H9 (cell line): Measurements from ENCODE around the gene STOX2. TPM values are rescaled to one million over a fixed set of nuclear protein-coding genes. Genes with fewer than 3 reads are reported as not detected.

Experiments
- DNase-seq: peaks from one replicate; pipeline ENCODE4 v3.0.0-alpha.2; 2017
- H2AFZ ChIP-seq: one replicate; pipeline ENCODE4 v1.6.1; 2013; ENCODE audit warnings: mild to moderate bottlenecking, low read length, control low read depth, moderate library complexity
- H2AK5ac ChIP-seq: 2 replicates; pipeline ENCODE4 v1.6.1; 2013; ENCODE audit warnings: low read length, control low read depth, mixed read lengths; ENCODE audit not compliant: insufficient read length
- H2BK120ac ChIP-seq: one replicate; pipeline ENCODE4 v1.6.1; 2013; ENCODE audit warnings: low read depth, mild to moderate bottlenecking, low read length, control low read depth, inconsistent platforms; ENCODE audit not compliant: poor library complexity, severe bottlenecking
- H2BK12ac ChIP-seq: 2 replicates; pipeline ENCODE4 v1.6.1; 2013; ENCODE audit warnings: low read length, control low read depth, mixed read lengths, low read depth; ENCODE audit not compliant: insufficient read length
- H2BK15ac ChIP-seq: 2 replicates; pipeline ENCODE4 v1.6.1; 2013; ENCODE audit warnings: low read depth, low read length, control low read depth
- H2BK20ac ChIP-seq: one replicate; pipeline ENCODE4 v1.6.1; 2013; ENCODE audit warnings: low read depth, mild to moderate bottlenecking, low read length, control low read depth, inconsistent platforms; ENCODE audit not compliant: poor library complexity, severe bottlenecking
- H2BK5ac ChIP-seq: 2 replicates; pipeline ENCODE4 v1.6.1; 2013; ENCODE audit warnings: low read length, control low read depth, mixed read lengths; ENCODE audit not compliant: insufficient read length
- H3K14ac ChIP-seq: 2 replicates; pipeline ENCODE4 v1.6.1; 2013; ENCODE audit warnings: low read length, control low read depth; ENCODE audit not compliant: insufficient read depth
- H3K18ac ChIP-seq: 2 replicates; pipeline ENCODE4 v1.6.1; 2013; ENCODE audit warnings: low read depth, mild to moderate bottlenecking, mixed read lengths, low read length, control low read depth; ENCODE audit not compliant: insufficient read length
- H3K23ac ChIP-seq: 2 replicates; pipeline ENCODE4 v1.6.1; 2013; ENCODE audit warnings: low read length, control low read depth, mixed read lengths, low read depth; ENCODE audit not compliant: insufficient read length
- H3K23me2 ChIP-seq: 2 replicates; pipeline ENCODE4 v1.6.1; 2013; ENCODE audit warnings: low read depth, mild to moderate bottlenecking, mixed read lengths, low read length, control low read depth; ENCODE audit not compliant: insufficient read length, poor library complexity, severe bottlenecking
- H3K27ac ChIP-seq: 2 replicates; pipeline ENCODE4 v1.5.1; 2013; ENCODE audit warnings: low read length, control low read depth, mixed read lengths, low read depth; ENCODE audit not compliant: insufficient read length
- H3K27me3 ChIP-seq: 2 replicates; pipeline ENCODE4 v1.6.1; 2013; ENCODE audit warnings: low read length, control low read depth, inconsistent platforms; ENCODE audit not compliant: insufficient read depth
- H3K4ac ChIP-seq: 2 replicates; pipeline ENCODE4 v1.6.1; 2013; ENCODE audit warnings: low read depth, mild to moderate bottlenecking, control low read depth, inconsistent platforms, low read length, moderate library complexity
- H3K4me1 ChIP-seq: 2 replicates; pipeline ENCODE4 v1.6.1; 2013; ENCODE audit warnings: low read length, control low read depth, inconsistent platforms; ENCODE audit not compliant: insufficient read depth
- H3K4me2 ChIP-seq: 2 replicates; pipeline ENCODE4 v1.6.1; 2013; ENCODE audit warnings: low read length, control low read depth, mixed read lengths; ENCODE audit not compliant: insufficient read length, insufficient read depth
- H3K56ac ChIP-seq: 2 replicates; pipeline ENCODE4 v1.6.1; 2013; ENCODE audit warnings: low read depth, mild to moderate bottlenecking, mixed read lengths, low read length, control low read depth; ENCODE audit not compliant: insufficient read length
- H3K79me1 ChIP-seq: 2 replicates; pipeline ENCODE4 v1.6.1; 2013; ENCODE audit warnings: low read depth, mild to moderate bottlenecking, moderate library complexity, low read length, control low read depth, inconsistent platforms; ENCODE audit not compliant: insufficient read depth, poor library complexity, severe bottlenecking
- H3K79me2 ChIP-seq: 2 replicates; pipeline ENCODE4 v1.6.1; 2013; ENCODE audit warnings: low read length, control low read depth, inconsistent platforms; ENCODE audit not compliant: insufficient read depth
- H3K9ac ChIP-seq: 2 replicates; pipeline ENCODE4 v1.6.1; 2013; ENCODE audit warnings: low read length, control low read depth, mixed read lengths; ENCODE audit not compliant: insufficient read length; ENCODE audit errors: extremely low read depth
- H3K9me3 ChIP-seq: one replicate; pipeline ENCODE4 v1.6.1; 2013; ENCODE audit warnings: low read depth, low read length, inconsistent platforms; ENCODE audit not compliant: control insufficient read depth
- H3T11ph ChIP-seq: one replicate; pipeline ENCODE4 v1.6.1; 2013; ENCODE audit warnings: mild to moderate bottlenecking, low read length, control low read depth, inconsistent platforms
- H4K20me1 ChIP-seq: one replicate; pipeline ENCODE4 v1.6.1; 2013; ENCODE audit not compliant: control insufficient read depth, insufficient read length, insufficient read depth
- H4K5ac ChIP-seq: 2 replicates; pipeline ENCODE4 v1.6.1; 2013; ENCODE audit warnings: low read depth, mild to moderate bottlenecking, mixed read lengths, low read length, control low read depth; ENCODE audit not compliant: insufficient read length
- H4K8ac ChIP-seq: replicated peaks from 2 replicates; pipeline ENCODE4 v1.6.1; 2013; ENCODE audit warnings: low read length, control low read depth, mixed read lengths, low read depth; ENCODE audit not compliant: insufficient read length
- H4K91ac ChIP-seq: 2 replicates; pipeline ENCODE4 v1.6.1; 2013; ENCODE audit warnings: low read depth, mild to moderate bottlenecking, moderate library complexity, mixed read lengths, low read length, control low read depth; ENCODE audit not compliant: insufficient read length
- H3K27ac Mint-ChIP-seq, 3 experiments: 2 replicates in 2 of 3; 3 replicates in 1 of 3; pipeline ENCODE4 v1.8.0; 2020 to 2021; ENCODE audit warnings: mixed read lengths in 3 of 3, mild to moderate bottlenecking in 1 of 3, moderate library complexity in 1 of 3
- H3K27me3 Mint-ChIP-seq: 2 replicates; pipeline ENCODE4 v1.8.0; 2021; ENCODE audit warnings: low read depth, mild to moderate bottlenecking, moderate library complexity, mixed read lengths
- H3K36me3 Mint-ChIP-seq, 3 experiments: 2 replicates in 2 of 3; 3 replicates in 1 of 3; pipeline ENCODE4 v1.8.0; 2020 to 2021; ENCODE audit warnings: low read depth in 3 of 3, mixed read lengths in 3 of 3; ENCODE audit not compliant: insufficient read depth in 1 of 3
- H3K4me1 Mint-ChIP-seq, 2 experiments: 2 replicates each; pipeline ENCODE4 v1.8.0; 2020; ENCODE audit warnings: mixed read lengths in 2 of 2
- H3K4me3 Mint-ChIP-seq, 2 experiments: 2 replicates in 1 of 2; 3 replicates in 1 of 2; pipeline ENCODE4 v1.8.0; 2020 to 2021; ENCODE audit warnings: mild to moderate bottlenecking in 2 of 2, mixed read lengths in 2 of 2, moderate library complexity in 1 of 2
- H3K9me3 Mint-ChIP-seq, 2 experiments: 2 replicates in 1 of 2; 3 replicates in 1 of 2; pipeline ENCODE4 v1.8.0; 2020; ENCODE audit warnings: mild to moderate bottlenecking in 2 of 2, mixed read lengths in 2 of 2, moderate library complexity in 1 of 2
- WGBS: extraction: QIAGEN DNeasy Blood & Tissue Kit; methylation state at CpG from one replicate; pipeline ENCODE4 v1.1.7; 2013; ENCODE audit warnings: missing lambda C conversion rate, low lambda C conversion rate, mixed read lengths; ENCODE audit not compliant: insufficient read length; ENCODE audit errors: extremely low coverage; 5-methylcytosine and 5-hydroxymethylcytosine counted together
- total RNA-seq: library from RNA; stranded (reverse); gene quantifications from 2 replicates; pipeline ENCODE4 v1.2.1, GENCODE V29; 2021
- TF ChIP-seq, protein P1 (sequence below): fragments of 200-600 bp; sonication (generic); conservative IDR thresholded peaks from 3 replicates; pipeline ENCODE4 v1.8.0; 2021; ENCODE audit warnings: antibody characterized with exemption, mild to moderate bottlenecking

Gene STOX2
- total RNA-seq, 1 experiment from 2014 or later, result 28.2 TPM

- Mint-ChIP-seq H3K4me1 (peaks cover 14 to 17% of the 10 kb centered on the region in 2 experiments), H3K27ac (no peak overlapping the region), H3K36me3 (no peaks in the 10 kb centered on the region; a peak in 1 of 7 replicates), H3K9me3 (no peaks in the 10 kb centered on the region), H3K4me3 (no peak overlapping the region), H3K27me3 (no peaks in the 10 kb centered on the region; the same call in 1 of the 2 replicates)
- no peak overlapping the region for H2AFZ ChIP-seq
- H4K20me1 ChIP-seq, result no peaks in the 10 kb centered on the region
- H3K4ac ChIP-seq, result no peak overlapping the region
- H3K23me2 ChIP-seq, result no peaks in the 10 kb centered on the region
- H2AK5ac ChIP-seq, result no peak overlapping the region
- no CpG with 5 or more reads among the region's 4 CpGs for WGBS
- no peak overlapping the region for H2BK12ac ChIP-seq
- no peak overlapping the region for H2BK120ac ChIP-seq
- no peak overlapping the region for H2BK5ac ChIP-seq
- H4K91ac ChIP-seq, result no peak overlapping the region
- H3K9ac ChIP-seq, result no peak overlapping the region
- H3K9me3 ChIP-seq, result no peaks in the 10 kb centered on the region
- no peak overlapping the region for H2BK20ac ChIP-seq
- no peak overlapping the region for H3K14ac ChIP-seq
- TF ChIP-seq, protein P1, sequence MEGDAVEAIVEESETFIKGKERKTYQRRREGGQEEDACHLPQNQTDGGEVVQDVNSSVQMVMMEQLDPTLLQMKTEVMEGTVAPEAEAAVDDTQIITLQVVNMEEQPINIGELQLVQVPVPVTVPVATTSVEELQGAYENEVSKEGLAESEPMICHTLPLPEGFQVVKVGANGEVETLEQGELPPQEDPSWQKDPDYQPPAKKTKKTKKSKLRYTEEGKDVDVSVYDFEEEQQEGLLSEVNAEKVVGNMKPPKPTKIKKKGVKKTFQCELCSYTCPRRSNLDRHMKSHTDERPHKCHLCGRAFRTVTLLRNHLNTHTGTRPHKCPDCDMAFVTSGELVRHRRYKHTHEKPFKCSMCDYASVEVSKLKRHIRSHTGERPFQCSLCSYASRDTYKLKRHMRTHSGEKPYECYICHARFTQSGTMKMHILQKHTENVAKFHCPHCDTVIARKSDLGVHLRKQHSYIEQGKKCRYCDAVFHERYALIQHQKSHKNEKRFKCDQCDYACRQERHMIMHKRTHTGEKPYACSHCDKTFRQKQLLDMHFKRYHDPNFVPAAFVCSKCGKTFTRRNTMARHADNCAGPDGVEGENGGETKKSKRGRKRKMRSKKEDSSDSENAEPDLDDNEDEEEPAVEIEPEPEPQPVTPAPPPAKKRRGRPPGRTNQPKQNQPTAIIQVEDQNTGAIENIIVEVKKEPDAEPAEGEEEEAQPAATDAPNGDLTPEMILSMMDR, result no peak
- no peak overlapping the region for H4K5ac ChIP-seq
- no peak overlapping the region for H3K56ac ChIP-seq
- no peaks in the 10 kb centered on the region for H3K27me3 ChIP-seq
- H3K18ac ChIP-seq, result no peak overlapping the region
- DNase-seq, result no peak
- no peak overlapping the region for H4K8ac ChIP-seq
- no peaks in the 10 kb centered on the region; the same call in 1 of the 2 replicates for H3K4me1 ChIP-seq
- H3K79me2 ChIP-seq, result no peaks in the 10 kb centered on the region
- H3T11ph ChIP-seq, result no peak overlapping the region
- no peak overlapping the region for H3K23ac ChIP-seq
- no peak overlapping the region for H3K27ac ChIP-seq
- H3K4me2 ChIP-seq, result no peak overlapping the region
- H2BK15ac ChIP-seq, result no peak overlapping the region
- no peaks in the 10 kb centered on the region for H3K79me1 ChIP-seq
These were observed 119.5 kb downstream of the STOX2 start for GRCh38 chr4:184024637-184025036.
